Kidney (tissue), 14 donors: ENCODE data around the gene SMARCD1. TPM values are rescaled to one million over a fixed set of nuclear protein-coding genes. Genes with fewer than 3 reads are reported as not detected.

Experiments used
- DNase-seq, 5 donors: peaks; one replicate each; pipeline ENCODE4 v3.0.0-alpha.2; 2013 to 2020
- FAIRE-seq: peaks from 2 replicates; lab custom pipeline; 2012; peaks lifted over from hg19 to GRCh38; lab: Jason Lieb, UNC
- H3K27ac ChIP-seq, 2 donors: one replicate each; pipeline ENCODE4 v1.7.0; 2013; ENCODE audit warnings: low read depth in 2 of 2, low read length in 2 of 2, inconsistent platforms in 1 of 2
- H3K27me3 ChIP-seq: one replicate; pipeline ENCODE4 v1.7.1; 2013; ENCODE audit warnings: low read length, inconsistent platforms; ENCODE audit not compliant: control insufficient read depth, insufficient read depth
- H3K36me3 ChIP-seq, 3 donors: one replicate each; pipeline versions ENCODE4 v1.7.0 to v1.7.1; 2013; ENCODE audit warnings: low read length in 3 of 3, control low read depth in 1 of 3, inconsistent platforms in 1 of 3; ENCODE audit not compliant: insufficient read depth in 3 of 3, control insufficient read depth in 2 of 3
- H3K4me1 ChIP-seq, 3 donors: one replicate each; pipeline versions ENCODE4 v1.7.0 to v1.7.1; 2013; ENCODE audit warnings: low read length in 3 of 3, inconsistent platforms in 1 of 3, low read depth in 1 of 3; ENCODE audit not compliant: control insufficient read depth in 2 of 3, insufficient read depth in 2 of 3
- H3K4me3 ChIP-seq, 3 donors: one replicate each; pipeline versions ENCODE4 v1.7.0 to v1.8.1; 2013; ENCODE audit warnings: low read length in 3 of 3, control low read depth in 1 of 3, inconsistent platforms in 1 of 3
- H3K9ac ChIP-seq, 3 donors: one replicate each; pipeline versions ENCODE4 v1.7.0 to v1.7.1; 2013; ENCODE audit warnings: low read length in 3 of 3, control low read depth in 1 of 3, inconsistent platforms in 1 of 3
- H3K9me3 ChIP-seq, 3 donors: one replicate each; pipeline versions ENCODE4 v1.7.0 to v1.7.1; 2013; ENCODE audit warnings: low read length in 3 of 3, control low read depth in 1 of 3, inconsistent platforms in 1 of 3; ENCODE audit not compliant: control insufficient read depth in 2 of 3, insufficient read depth in 1 of 3
- intact Hi-C: fragments of 100-400 bp; cut with DNase I; formaldehyde crosslinking; loops from one replicate; pipeline ENCODE4 v1.11.1; 2022
- polyA plus RNA-seq: library from polyadenylated mRNA; stranded (reverse); fragments of 350-450 nt; fragmentation: Illumina TruSeq; extraction: RNeasy Lipid Tissue Mini Kit (QIAGEN cat#74804); gene quantifications from one replicate; pipeline ENCODE4 v1.2.3, GENCODE V29; 2014; ENCODE audit warnings: low read depth, low replicate concordance; ENCODE audit not compliant: insufficient read depth
- total RNA-seq: library from RNA; stranded (reverse); fragmentation: NEBNext Ultra II Directional; extraction: Animal tissue kit (Norgen Biotek cat#: 25700); gene quantifications from one replicate; pipeline ENCODE4 v1.2.1, GENCODE V29; 2021
- TF ChIP-seq, protein P1 (sequence below): IDR thresholded peaks from 3 replicates; pipeline ENCODE4 v1.5.1; 2012; ENCODE audit warnings: mild to moderate bottlenecking, moderate library complexity, borderline replicate concordance; ENCODE audit not compliant: insufficient read depth; ENCODE audit errors: extremely low read depth
- donor health status: control.
- donor health status: control.
- donor health status: control.
- donor health status: control.
- donor health status: control.
- donor health status: DM: yes; HTN: yes; CAD: no.
- donor health status: Normal renal cell carcinoma (clear cell type).

Gene SMARCD1
- total and polyA plus RNA-seq, 2 donors from 2014 or later, result 21.9 to 51.1 TPM

- Histone ChIP-seq H3K4me3 (peak overlapping the region; percentile 95 to 100 (median 99)), H3K27me3 (no peaks in the 10 kb centered on the region), H3K27ac (peak overlapping the region; percentile 98 to 99), H3K36me3 (peaks cover 0 to 3% (median 1%) of the 10 kb centered on the region in 3 donors), H3K9ac (peak overlapping the region; percentile 94 to 99 (median 99)), H3K4me1 (peaks cover 0 to 39% (median 25%) of the 10 kb centered on the region in 3 donors), H3K9me3 (no peaks in the 10 kb centered on the region)
- intact Hi-C loops, result no loop called here
- no peak for FAIRE-seq
- TF ChIP-seq, protein P1, sequence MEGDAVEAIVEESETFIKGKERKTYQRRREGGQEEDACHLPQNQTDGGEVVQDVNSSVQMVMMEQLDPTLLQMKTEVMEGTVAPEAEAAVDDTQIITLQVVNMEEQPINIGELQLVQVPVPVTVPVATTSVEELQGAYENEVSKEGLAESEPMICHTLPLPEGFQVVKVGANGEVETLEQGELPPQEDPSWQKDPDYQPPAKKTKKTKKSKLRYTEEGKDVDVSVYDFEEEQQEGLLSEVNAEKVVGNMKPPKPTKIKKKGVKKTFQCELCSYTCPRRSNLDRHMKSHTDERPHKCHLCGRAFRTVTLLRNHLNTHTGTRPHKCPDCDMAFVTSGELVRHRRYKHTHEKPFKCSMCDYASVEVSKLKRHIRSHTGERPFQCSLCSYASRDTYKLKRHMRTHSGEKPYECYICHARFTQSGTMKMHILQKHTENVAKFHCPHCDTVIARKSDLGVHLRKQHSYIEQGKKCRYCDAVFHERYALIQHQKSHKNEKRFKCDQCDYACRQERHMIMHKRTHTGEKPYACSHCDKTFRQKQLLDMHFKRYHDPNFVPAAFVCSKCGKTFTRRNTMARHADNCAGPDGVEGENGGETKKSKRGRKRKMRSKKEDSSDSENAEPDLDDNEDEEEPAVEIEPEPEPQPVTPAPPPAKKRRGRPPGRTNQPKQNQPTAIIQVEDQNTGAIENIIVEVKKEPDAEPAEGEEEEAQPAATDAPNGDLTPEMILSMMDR, result no peak
- DNase-seq, result peak in 1 of 5 donors; percentile 62
These were observed 27.5 kb downstream of the SMARCD1 start for GRCh38 chr12:50112456-50113218.

DNA sequence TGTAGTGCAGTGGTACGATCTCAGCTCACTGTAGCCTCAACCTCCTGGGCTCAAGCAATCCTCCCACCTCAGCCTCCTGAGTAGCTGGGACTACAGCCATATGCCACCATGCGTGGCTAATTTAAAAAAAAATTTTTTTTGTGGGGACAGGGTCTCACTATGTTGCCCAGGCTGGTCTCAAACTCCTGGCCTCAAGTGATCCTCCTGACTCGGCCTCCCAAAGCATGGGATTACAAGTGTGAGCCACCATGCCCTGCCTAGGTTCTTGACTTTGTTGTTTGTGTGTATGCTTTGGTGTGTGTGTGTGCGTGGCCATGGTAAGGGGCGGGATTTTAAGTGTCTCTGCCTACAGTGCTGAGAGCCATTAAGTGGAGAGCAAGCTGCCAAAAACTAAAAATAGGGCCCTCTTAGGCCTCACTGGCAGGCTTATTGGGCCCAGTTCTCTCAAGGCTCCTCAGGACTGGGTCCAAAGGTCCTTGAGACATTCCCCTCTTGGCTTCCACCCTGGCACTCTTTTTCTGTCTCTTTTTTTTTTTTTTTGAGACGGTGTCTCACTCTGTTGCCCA lies 32.0 kb downstream of the SMARCD1 start:
- Histone ChIP-seq H3K4me3 (no peak overlapping the region), H3K27ac (no peak overlapping the region), H3K4me1 (peaks cover 0 to 15% (median 4%) of the 10 kb centered on the region in 3 donors), H3K9ac (no peak overlapping the region), H3K27me3 (no peaks in the 10 kb centered on the region), H3K36me3 (peaks cover 6 to 23% (median 9%) of the 10 kb centered on the region in 3 donors), H3K9me3 (no peaks in the 10 kb centered on the region)
- DNase-seq (no peak), FAIRE-seq (no peak)
- intact Hi-C loops, result no loop called here
- TF ChIP-seq, protein P1, result no peak

GRCh38 chr12:50119387-50119786 lies 34.2 kb downstream of the SMARCD1 start:
- no peaks in the 10 kb centered on the region for H3K9me3 ChIP-seq
- no peak overlapping the region for H3K27ac ChIP-seq
- no peak overlapping the region for H3K9ac ChIP-seq
- no peaks in the 10 kb centered on the region for H3K27me3 ChIP-seq
- TF ChIP-seq, protein P1, result no peak
- peaks cover 0 to 11% (median 4%) of the 10 kb centered on the region in 3 donors for H3K4me1 ChIP-seq
- H3K4me3 ChIP-seq, result no peak overlapping the region
- FAIRE-seq, result no peak
- H3K36me3 ChIP-seq, result peaks cover 8 to 35% (median 20%) of the 10 kb centered on the region in 3 donors
- no peak for DNase-seq
- intact Hi-C loops, result no loop called here
